Endothelial cell of hepatic sinusoid (primary cell): ENCODE measurements around the gene MRPL23.

Source experiments
- in situ Hi-C: cut with HindIII; loops from 2 replicates; pipeline ENCODE4 v1.10.0; 2017; ENCODE audit warnings: low sequenced_read_pairs

Gene MRPL23

DNA sequence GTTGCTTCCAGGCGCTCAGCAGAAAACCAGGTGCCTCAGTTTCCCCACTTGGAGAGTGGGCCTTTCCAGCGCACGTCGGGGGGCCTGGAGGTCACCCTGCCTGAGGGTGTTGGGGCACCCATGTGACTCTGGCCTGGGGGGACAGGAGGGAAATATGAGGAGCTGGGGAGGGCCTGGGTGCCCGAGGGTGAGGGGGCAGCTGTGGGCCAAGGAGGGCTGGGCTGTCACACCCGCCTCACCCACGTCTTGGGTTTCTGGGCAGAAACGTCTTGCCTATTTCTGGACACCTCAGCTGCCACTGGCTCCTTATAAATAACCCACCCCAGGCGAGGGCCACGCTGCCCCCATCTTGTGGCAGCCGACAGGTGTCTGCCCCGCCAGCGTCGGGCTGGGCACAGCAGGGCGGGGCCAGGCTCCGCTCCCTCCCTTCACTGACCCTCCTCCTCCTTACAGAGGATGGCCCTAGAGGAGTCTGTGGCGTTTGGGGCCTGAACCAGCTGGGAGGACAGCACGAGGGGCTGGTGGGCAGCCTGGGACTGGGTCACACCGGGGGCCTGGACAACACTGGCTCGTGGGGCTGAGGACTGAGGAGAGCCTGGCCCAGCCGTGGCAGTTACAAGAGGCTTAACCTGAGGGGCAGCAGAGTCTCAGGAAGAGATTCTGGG is 26.1 kb upstream of the MRPL23 start:
- in situ Hi-C loops, result no loop called here

DNA sequence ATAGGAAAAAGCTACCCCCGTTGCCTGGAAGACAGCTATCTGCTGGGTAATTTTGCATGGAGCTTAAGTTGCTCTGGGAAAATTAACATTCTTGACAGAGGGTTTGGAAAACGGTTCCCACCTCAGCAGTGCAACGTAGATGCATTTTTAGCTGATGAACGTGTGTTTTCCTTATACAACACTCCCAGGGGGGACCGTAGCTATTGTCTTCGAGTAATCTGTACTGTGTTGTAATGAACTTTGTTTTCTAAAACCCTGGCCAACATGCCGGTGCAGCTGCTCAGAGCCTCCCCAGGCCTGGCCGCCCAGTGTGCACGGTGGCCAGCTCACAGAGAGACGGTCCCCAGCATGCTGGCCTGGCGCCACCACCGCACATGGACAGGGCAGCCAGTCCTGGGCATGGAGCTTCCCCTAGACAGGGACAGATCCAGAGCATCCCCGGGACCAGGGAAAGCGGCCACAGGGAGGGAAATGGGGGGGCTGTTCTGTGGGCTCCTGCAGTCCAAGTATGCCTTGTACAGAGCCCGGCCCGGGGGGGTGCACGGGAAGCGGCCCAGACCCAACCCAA is 25.5 kb upstream of the MRPL23 start:
- in situ Hi-C loops, result no loop called here

- in situ Hi-C loops, result no loop called here
Observed at GRCh38 chr11:1922481-1923081, 24.6 kb upstream of the MRPL23 start.

DNA sequence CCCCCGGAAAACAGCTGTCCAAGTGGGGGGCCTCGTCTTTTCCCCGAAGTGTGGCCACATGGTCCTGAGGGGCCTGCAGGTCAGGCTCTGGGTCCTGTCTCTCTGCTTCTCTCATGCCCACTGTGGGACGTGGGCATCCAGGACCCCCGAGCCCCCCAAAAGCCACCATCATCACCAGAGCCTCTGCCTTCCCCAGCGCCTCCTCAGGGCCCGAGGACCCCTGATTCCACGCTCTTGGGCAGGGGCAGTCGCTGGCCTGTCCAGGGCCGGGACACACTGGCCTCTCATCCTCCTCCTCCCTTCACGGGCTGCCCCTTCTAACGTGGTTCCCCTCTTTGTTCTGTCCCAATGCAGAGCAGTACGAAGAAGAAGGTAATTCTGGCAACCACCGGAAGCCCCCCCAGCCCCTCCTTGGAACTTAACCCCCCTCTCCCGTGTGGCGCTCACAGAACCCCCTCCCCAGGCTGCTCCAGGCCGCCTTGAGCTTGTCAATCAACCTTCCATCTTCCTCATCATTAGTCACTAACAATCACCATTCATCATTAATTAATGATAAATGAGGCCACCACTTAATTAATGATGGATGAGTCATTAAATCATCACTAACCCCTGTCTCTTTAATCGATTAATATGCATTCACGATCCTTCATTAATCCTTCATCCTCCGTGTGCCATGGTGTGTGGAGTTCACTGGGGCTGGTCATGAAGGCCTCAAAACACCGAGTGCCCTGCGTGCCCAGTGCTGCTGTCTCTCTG is 23.8 kb upstream of the MRPL23 start:
- in situ Hi-C loops, result no loop called here

DNA sequence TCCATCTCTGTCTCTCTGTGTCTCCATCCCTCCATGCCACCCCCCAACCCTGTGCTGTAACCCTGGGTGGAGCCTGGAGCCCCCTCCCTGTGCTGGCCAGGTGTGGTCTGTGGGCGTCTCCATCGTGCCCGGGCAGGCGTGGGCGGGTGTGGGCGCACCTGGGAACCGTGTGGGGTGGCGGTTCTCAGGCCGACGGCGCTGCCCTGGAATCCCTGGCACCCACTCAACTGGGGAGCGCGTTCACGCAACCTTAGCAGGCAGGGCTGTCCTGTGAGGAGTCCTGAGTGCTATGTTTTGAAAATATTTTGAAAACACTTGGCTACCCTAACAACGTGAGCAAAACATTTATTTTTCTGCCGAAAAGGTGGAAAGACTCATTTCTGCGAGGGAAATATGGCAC is 23.0 kb upstream of the MRPL23 start:
- in situ Hi-C loops, result no loop called here

DNA sequence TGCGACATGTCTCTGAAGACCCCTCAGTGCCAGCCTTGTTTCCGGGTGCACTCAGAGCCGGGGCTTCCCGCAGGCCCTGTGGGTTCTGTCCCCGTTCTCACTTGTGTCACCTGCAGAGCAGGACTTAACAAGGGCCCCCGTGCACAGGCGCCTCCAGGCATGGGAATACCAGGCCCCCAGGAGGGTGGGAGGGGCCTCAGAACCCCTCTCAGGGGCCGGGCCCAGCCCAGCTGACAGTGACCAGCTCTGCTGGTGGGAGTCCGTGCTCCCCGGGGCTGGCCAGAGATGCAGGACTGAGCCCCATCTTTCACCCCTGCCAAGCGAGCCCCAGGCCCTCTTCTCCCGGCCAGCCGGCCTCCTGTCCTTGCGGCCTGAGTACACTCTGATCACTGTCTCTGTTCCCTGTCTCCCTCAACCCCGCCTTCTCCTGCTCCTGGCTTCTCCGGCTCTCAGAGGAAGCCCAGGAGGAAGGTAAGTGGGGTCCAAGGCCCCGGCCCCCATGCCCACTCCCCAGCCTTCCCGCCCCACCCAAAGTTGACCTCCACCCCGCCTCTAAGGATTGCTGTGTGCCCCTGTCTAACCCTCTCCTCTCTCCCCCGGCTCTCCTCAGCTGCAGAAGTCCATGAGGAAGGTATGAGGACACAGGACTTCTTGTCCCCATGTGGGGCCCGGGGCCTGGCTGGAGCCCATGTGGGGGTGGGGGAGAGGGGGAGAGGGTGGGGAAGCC is 22.3 kb upstream of the MRPL23 start:
- in situ Hi-C loops, result no loop called here

DNA sequence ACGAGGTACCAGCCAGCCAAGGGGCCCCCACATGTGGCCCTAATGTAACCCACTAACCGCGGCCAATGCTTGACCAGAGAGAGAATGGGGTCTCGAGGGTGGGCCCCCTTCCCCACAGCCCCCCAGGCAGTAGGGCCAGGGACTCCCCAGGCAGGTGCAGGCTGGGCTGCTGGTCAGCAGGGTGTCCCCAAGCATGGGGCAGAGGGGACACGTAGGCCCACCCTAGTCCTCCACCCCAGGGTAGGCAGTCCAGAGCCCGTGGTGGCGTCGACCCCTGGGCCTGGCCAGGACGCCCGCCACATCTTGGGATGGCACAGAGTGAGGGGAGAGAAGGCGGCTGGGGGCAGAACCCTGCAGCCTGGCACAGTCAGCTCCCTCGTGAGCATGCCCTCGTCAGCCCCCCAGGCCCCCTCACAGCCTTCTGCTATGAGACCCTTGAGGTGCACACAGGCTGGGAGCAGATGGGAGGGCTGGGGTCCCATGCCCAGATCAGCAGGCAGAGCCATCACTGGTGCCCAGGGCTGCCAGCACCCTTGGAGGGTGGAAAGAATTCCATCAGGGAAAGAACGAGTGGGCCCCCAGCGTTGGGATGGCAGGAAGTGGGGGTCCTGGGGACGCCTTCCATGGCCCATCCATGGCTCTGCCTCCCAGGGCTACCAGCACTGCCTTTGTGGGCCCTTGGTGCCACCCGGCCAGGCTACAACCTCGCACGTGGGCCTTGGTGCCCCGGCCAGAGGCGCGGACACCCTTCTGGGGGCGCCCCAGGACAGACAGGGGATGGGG is 21.6 kb upstream of the MRPL23 start:
- in situ Hi-C loops, result no loop called here

- in situ Hi-C loops, result no loop called here
Observed at GRCh38 chr11:1926156-1927025, 20.7 kb upstream of the MRPL23 start.

DNA sequence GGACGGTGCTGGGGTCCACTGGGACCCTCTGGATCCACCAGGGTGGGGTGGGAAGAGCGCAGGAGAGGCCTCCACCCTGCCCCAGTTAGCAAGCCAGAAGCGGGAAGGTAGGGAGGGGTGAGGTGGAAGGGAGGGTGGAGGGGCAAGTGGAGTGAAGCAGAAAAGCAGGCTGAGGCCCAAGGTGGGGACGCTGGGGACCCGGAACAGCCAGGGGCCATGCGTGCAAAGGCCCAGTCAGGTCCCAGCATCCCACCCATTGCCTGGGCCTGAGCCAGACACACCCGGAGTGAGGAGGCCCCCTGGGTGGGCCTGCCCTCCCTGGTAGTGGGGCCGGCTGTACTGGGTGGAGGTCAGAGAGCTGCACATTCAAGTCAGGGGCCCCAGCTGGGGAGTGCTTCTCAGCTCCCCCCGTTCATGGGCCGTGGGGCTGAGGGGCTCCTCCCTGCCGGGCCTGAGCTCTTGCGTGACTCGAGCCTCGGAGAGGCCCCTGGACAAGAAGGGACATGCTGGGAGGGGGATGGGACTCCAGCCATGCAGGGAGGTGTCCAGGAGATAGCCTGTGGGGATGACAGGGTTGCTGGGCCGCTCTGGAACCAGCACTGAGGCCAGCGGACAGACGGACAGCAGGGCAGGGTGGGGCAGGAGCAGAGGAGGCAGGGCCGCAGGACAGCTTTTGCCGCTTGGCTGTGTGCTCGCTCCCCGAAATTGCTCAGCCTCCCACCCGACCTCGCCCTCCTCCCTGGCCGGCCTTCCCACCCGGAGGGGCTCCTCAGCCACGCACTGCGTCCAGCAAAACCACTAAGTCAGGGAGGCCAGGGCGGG is 19.9 kb upstream of the MRPL23 start:
- in situ Hi-C loops, result no loop called here

GRCh38 chr11:1927848-1928469 is 19.2 kb upstream of the MRPL23 start:
- in situ Hi-C loops, result no loop called here

- in situ Hi-C loops, result no loop called here
Observed at GRCh38 chr11:1928470-1928890, 18.7 kb upstream of the MRPL23 start.

DNA sequence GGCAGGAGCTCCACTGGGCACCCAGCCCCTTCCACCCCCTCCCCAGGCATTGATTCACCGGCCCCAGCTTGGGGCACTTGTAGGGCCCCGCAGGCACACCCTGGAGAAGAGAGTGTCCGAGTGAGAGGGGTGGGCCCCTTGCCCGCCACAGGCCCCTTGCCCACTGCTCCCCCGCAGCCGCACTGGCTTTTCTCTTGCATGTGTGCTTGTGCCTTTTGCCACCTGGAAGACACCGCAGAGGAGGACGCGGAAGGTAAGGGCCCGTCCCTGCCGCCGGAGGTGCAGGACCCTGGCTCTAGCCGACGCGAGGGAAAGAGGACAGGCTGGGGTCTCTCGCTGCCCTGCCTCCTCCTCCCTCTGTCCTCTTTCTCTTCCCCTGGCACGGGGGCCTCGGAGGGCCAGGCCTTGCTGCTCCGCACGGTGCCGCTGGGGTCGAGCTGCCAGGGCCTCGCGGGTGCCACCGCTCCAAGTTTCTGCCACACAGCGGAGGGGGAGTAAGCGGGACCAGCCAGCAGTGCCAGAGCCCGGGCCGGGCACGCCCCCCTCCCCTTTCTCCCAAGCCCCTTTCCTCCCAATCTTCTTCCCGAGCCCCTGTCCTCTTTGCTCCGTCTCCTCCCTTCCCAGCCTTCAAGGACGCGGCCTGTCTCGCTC is 18.1 kb upstream of the MRPL23 start:
- in situ Hi-C loops, result no loop called here

- in situ Hi-C loops, result no loop called here
Observed at GRCh38 chr11:1929621-1930461, 17.3 kb upstream of the MRPL23 start.

GRCh38 chr11:1930462-1930830 is 16.7 kb upstream of the MRPL23 start:
- in situ Hi-C loops, result no loop called here

- in situ Hi-C loops, result no loop called here
Observed at GRCh38 chr11:1931341-1932104, 15.6 kb upstream of the MRPL23 start.

GRCh38 chr11:1932105-1932480 is 15.0 kb upstream of the MRPL23 start:
- in situ Hi-C loops, result no loop called here
